ENCODE results near the gene C10orf143. TPM values are rescaled to one million over a fixed set of nuclear protein-coding genes. Genes with fewer than 3 reads are reported as not detected.
"Not testable (repeated sequence)": the region's sequence is repeated elsewhere in the genome, so short reads cannot be mapped to it uniquely, and the experiment has no call there.

Gene C10orf143
- total RNA-seq, 4 donors from 2014 or later, result 0.55 to 2.5 (median 1.3) TPM

GRCh38 chr10:130128922-130129321 lies 18.3 kb upstream of the C10orf143 start:
- in situ Hi-C loops (cut with MboI; ENCODE audit: low sequenced_read_pairs in 4 of 4), result no loop called here

GRCh38 chr10:130128062-130128781 lies 17.6 kb upstream of the C10orf143 start:
- Histone ChIP-seq H3K4me1 (no peaks in the 10 kb centered on the region), H3K27me3 (no peaks in the 10 kb centered on the region), H3K27ac (no peak overlapping the region), H3K9me3 (no peaks in the 10 kb centered on the region), H3K4me3 (no peak overlapping the region), H3K36me3 (no peaks in the 10 kb centered on the region)
- DNase-seq (no peak), ATAC-seq (no peak)
- in situ Hi-C loops (cut with MboI; ENCODE audit: low sequenced_read_pairs in 4 of 4), result no loop called here
- TF ChIP-seq, protein P1, sequence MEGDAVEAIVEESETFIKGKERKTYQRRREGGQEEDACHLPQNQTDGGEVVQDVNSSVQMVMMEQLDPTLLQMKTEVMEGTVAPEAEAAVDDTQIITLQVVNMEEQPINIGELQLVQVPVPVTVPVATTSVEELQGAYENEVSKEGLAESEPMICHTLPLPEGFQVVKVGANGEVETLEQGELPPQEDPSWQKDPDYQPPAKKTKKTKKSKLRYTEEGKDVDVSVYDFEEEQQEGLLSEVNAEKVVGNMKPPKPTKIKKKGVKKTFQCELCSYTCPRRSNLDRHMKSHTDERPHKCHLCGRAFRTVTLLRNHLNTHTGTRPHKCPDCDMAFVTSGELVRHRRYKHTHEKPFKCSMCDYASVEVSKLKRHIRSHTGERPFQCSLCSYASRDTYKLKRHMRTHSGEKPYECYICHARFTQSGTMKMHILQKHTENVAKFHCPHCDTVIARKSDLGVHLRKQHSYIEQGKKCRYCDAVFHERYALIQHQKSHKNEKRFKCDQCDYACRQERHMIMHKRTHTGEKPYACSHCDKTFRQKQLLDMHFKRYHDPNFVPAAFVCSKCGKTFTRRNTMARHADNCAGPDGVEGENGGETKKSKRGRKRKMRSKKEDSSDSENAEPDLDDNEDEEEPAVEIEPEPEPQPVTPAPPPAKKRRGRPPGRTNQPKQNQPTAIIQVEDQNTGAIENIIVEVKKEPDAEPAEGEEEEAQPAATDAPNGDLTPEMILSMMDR (IDR thresholded peaks at IDR 0.05 in 4 of 5, conservative IDR thresholded peaks at IDR 0.05 in 1 of 5), result peak in 1 of 5 experiments; percentile 4
- TF ChIP-seq POLR2A (IDR thresholded peaks at IDR 0.05), result no peak
- intact Hi-C loops (cut with DNase I; ENCODE audit: low total_unique reads), result no loop called here

More at GRCh38 chr10:130128922-130129321, 18.3 kb upstream of the C10orf143 start:
- H3K27me3 ChIP-seq, result no peaks in the 10 kb centered on the region
- ATAC-seq, result no peak
- no peak overlapping the region for H3K27ac ChIP-seq
- no peaks in the 10 kb centered on the region for H3K9me3 ChIP-seq
- intact Hi-C loops (cut with DNase I; ENCODE audit: low total_unique reads), result no loop called here
- no peaks in the 10 kb centered on the region for H3K36me3 ChIP-seq
- no peaks in the 10 kb centered on the region for H3K4me1 ChIP-seq
- H3K4me3 ChIP-seq, result no peak overlapping the region
- no peak for DNase-seq
- TF ChIP-seq POLR2A (IDR thresholded peaks at IDR 0.05), result no peak

DNA sequence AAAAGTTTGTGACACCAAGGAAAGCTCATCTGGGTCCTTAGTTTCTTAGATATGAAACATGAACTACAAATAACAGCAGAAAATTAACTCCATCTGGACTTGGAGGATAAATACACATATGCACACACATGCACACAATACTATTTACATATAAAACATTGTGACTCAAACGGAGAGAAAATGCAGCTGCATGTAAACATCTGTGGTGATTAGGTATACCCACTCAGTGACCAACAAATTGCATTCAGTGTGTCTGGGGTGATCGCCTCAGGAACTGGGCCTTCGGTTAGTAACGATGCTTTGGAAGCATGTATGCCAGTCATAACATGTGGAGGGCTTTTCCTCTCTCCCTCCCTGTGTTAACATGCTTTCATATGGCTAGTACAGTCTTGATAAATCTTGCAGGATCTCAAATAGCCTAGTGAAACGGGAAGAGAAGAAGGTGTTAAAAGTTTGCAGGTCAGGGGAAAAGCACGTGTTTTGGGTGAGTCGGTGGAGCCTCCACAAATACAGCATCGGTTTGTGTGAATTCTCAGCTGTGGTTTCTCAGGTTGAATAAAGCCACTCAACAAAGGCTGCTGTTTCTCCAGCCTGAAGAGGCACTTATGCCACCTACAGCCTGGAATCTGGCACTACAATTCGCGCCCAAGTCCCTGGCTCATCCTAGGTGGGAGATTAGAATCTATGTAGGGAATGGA lies 16.9 kb upstream of the C10orf143 start:
- DNase-seq, result peak in 1 of 2 donors; percentile 28

GRCh38 chr10:130121486-130122079 lies 11.0 kb upstream of the C10orf143 start:
- DNase-seq (no peak), ATAC-seq (no peak)
- H3K36me3 ChIP-seq, result no peaks in the 10 kb centered on the region
- no peaks in the 10 kb centered on the region for H3K4me1 ChIP-seq
- H3K27me3 ChIP-seq, result no peaks in the 10 kb centered on the region
- in situ Hi-C loops (cut with MboI; ENCODE audit: low sequenced_read_pairs in 4 of 4) (loop anchor here in 1 of 4 donors (25.0 kb wide), 1 partner anchor 1084 kb away; no protein-coding TSS in a partner anchor), intact Hi-C loops (cut with DNase I; ENCODE audit: low total_unique reads) (no loop called here)
- H3K4me3 ChIP-seq, result no peak overlapping the region
- no peak for TF ChIP-seq POLR2A (IDR thresholded peaks at IDR 0.05)
- TF ChIP-seq, protein P1 (IDR thresholded peaks at IDR 0.05 in 4 of 5, conservative IDR thresholded peaks at IDR 0.05 in 1 of 5), result no peak
- H3K9me3 ChIP-seq, result no peaks in the 10 kb centered on the region
- no peak overlapping the region for H3K27ac ChIP-seq

More for the DNA sequence above, 16.9 kb upstream of the C10orf143 start:
- Histone ChIP-seq H3K4me3 (no peak overlapping the region), H3K36me3 (no peaks in the 10 kb centered on the region), H3K27ac (no peak overlapping the region), H3K9me3 (no peaks in the 10 kb centered on the region), H3K4me1 (no peaks in the 10 kb centered on the region), H3K27me3 (no peaks in the 10 kb centered on the region)
- intact Hi-C loops (cut with DNase I; ENCODE audit: low total_unique reads), result no loop called here
- in situ Hi-C loops (cut with MboI; ENCODE audit: low sequenced_read_pairs in 4 of 4), result no loop called here
- peak; percentile 70 to 78 for ATAC-seq
- TF ChIP-seq, protein P1 (IDR thresholded peaks at IDR 0.05 in 4 of 5, conservative IDR thresholded peaks at IDR 0.05 in 1 of 5), result peak; percentile 32 to 72 (median 49)
- no peak for TF ChIP-seq POLR2A (IDR thresholded peaks at IDR 0.05)

DNA sequence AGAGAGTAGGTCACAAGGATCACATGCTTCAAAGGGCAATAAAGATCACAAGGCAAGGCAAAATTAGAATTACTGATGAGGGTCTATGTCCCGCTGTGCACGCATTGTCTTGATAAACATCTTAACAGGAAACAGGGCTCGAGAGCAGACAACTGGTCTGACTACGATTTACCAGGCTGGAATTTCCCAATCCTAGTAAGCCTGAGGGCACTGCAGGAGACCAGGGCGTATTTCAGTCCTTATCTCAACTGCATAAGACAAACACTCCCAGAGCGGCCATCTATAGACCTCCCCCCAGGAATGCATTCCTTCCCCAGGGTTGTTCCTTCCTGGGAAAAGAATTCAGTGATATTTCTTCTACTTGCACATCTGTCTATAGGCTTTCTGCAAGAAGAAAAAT lies 6.9 kb upstream of the C10orf143 start:
- H3K9me3 ChIP-seq; H3K27me3 ChIP-seq; H3K27ac ChIP-seq; intact Hi-C loops (cut with DNase I; ENCODE audit: low total_unique reads); ATAC-seq; DNase-seq; H3K4me3 ChIP-seq; H3K36me3 ChIP-seq; H3K4me1 ChIP-seq: not testable (repeated sequence)
- in situ Hi-C loops (cut with MboI; ENCODE audit: low sequenced_read_pairs in 4 of 4), result loop anchor here in 1 of 4 donors (25.0 kb wide), 1 partner anchor 1080 kb away; no protein-coding TSS in a partner anchor

- H3K36me3 ChIP-seq; H3K4me3 ChIP-seq; DNase-seq; intact Hi-C loops (cut with DNase I; ENCODE audit: low total_unique reads); H3K4me1 ChIP-seq; H3K27me3 ChIP-seq; H3K27ac ChIP-seq; ATAC-seq; H3K9me3 ChIP-seq: not testable (repeated sequence)
- in situ Hi-C loops (cut with MboI; ENCODE audit: low sequenced_read_pairs in 4 of 4), result loop anchor here in 1 of 4 donors (25.0 kb wide), 1 partner anchor 1080 kb away; no protein-coding TSS in a partner anchor
These were observed 6.3 kb upstream of the C10orf143 start for GRCh38 chr10:130116942-130117341.
